ENCODE measurements around the gene IL7R.

DNA sequence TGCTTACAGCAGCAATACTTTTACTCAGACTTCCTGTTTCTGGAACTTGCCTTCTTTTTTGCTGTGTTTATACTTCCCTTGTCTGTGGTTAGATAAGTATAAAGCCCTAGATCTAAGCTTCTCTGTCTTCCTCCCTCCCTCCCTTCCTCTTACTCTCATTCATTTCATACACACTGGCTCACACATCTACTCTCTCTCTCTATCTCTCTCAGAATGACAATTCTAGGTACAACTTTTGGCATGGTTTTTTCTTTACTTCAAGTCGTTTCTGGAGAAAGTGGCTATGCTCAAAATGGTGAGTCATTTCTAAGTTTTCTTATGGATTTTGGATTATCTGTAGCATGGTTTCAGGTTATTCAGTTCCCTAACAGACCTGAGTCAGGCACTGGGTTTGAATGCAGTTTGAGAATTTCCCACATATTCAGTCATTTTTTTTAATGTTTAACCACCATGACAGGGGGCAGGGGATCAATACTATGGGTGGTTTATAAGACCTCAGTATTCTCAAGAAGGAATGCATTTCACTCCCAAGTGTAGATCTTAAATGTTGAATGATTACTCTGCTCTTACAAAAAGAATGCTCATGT lies at the start of gene IL7R:
- TF ChIP-seq FOXK1 (CRISPR knock-in tag; IDR thresholded peaks at IDR 0.05; ENCODE audit: borderline replicate concordance, low read depth) (no peak), POLR2A (IDR thresholded peaks at IDR 0.05; ENCODE audit: insufficient read depth in 1 of 2, low read depth in 2 of 2, low read length in 2 of 2) (no peak), JDP2 (CRISPR knock-in tag; IDR thresholded peaks at IDR 0.05; ENCODE audit: borderline replicate concordance) (no peak)
- TF ChIP-seq, protein P1, sequence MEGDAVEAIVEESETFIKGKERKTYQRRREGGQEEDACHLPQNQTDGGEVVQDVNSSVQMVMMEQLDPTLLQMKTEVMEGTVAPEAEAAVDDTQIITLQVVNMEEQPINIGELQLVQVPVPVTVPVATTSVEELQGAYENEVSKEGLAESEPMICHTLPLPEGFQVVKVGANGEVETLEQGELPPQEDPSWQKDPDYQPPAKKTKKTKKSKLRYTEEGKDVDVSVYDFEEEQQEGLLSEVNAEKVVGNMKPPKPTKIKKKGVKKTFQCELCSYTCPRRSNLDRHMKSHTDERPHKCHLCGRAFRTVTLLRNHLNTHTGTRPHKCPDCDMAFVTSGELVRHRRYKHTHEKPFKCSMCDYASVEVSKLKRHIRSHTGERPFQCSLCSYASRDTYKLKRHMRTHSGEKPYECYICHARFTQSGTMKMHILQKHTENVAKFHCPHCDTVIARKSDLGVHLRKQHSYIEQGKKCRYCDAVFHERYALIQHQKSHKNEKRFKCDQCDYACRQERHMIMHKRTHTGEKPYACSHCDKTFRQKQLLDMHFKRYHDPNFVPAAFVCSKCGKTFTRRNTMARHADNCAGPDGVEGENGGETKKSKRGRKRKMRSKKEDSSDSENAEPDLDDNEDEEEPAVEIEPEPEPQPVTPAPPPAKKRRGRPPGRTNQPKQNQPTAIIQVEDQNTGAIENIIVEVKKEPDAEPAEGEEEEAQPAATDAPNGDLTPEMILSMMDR (CRISPR knock-in tag; IDR thresholded peaks at IDR 0.05), result no peak
- TF ChIP-seq, protein P2, sequence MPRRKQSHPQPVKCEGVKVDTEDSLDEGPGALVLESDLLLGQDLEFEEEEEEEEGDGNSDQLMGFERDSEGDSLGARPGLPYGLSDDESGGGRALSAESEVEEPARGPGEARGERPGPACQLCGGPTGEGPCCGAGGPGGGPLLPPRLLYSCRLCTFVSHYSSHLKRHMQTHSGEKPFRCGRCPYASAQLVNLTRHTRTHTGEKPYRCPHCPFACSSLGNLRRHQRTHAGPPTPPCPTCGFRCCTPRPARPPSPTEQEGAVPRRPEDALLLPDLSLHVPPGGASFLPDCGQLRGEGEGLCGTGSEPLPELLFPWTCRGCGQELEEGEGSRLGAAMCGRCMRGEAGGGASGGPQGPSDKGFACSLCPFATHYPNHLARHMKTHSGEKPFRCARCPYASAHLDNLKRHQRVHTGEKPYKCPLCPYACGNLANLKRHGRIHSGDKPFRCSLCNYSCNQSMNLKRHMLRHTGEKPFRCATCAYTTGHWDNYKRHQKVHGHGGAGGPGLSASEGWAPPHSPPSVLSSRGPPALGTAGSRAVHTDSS (CRISPR knock-in tag; conservative IDR thresholded peaks at IDR 0.05), result no peak
- TF ChIP-seq, protein P3, sequence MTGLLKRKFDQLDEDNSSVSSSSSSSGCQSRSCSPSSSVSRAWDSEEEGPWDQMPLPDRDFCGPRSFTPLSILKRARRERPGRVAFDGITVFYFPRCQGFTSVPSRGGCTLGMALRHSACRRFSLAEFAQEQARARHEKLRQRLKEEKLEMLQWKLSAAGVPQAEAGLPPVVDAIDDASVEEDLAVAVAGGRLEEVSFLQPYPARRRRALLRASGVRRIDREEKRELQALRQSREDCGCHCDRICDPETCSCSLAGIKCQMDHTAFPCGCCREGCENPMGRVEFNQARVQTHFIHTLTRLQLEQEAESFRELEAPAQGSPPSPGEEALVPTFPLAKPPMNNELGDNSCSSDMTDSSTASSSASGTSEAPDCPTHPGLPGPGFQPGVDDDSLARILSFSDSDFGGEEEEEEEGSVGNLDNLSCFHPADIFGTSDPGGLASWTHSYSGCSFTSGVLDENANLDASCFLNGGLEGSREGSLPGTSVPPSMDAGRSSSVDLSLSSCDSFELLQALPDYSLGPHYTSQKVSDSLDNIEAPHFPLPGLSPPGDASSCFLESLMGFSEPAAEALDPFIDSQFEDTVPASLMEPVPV (CRISPR knock-in tag; IDR thresholded peaks at IDR 0.05), result no peak

Measured in HepG2 (cell line).